Peyer's patch (tissue), 4 donors: Measurements from ENCODE around the gene LIPC. TPM values are rescaled to one million over a fixed set of nuclear protein-coding genes. Genes with fewer than 3 reads are reported as not detected.

ENCODE experiments used
- DNase-seq, 3 donors: peaks; one replicate each; pipeline ENCODE4 v3.0.0-alpha.2; 2017 to 2019
- H3K27ac ChIP-seq, 4 donors: fragments of 200-600 bp; sonication (generic); one replicate each; pipeline ENCODE4 v1.5.1; 2016 to 2019
- H3K27me3 ChIP-seq, 2 donors: fragments of 200-600 bp; sonication (generic); one replicate each; pipeline ENCODE4 v1.5.1; 2019
- H3K36me3 ChIP-seq, 3 donors: fragments of 200-600 bp; sonication (generic); one replicate each; pipeline ENCODE4 v1.5.1; 2016 to 2019
- H3K4me1 ChIP-seq, 4 donors: fragments of 200-600 bp; sonication (generic); one replicate each; pipeline ENCODE4 v1.5.1; 2016 to 2019
- H3K4me3 ChIP-seq, 4 donors: fragments of 200-600 bp; sonication (generic); 1 replicate in 3 of 4; 2 replicates in 1 of 4; pipeline ENCODE4 v1.5.1; 2016 to 2019; ENCODE audit warnings: mild to moderate bottlenecking in 1 of 4
- H3K9me3 ChIP-seq, 4 donors: fragments of 200-600 bp; sonication (generic); one replicate each; pipeline ENCODE4 v1.5.1; 2016 to 2019; ENCODE audit warnings: mild to moderate bottlenecking in 1 of 4
- CTCF ChIP-seq, 6 experiments: fragments of 450-650 bp in 4 of 6; fragments of 200-600 bp in 2 of 6; sonication (generic) in 1 of 6; IDR thresholded peaks; one replicate each; pipeline ENCODE4 v1.5.1; 2017 to 2019; ENCODE audit warnings: antibody characterized with exemption in 6 of 6, mild to moderate bottlenecking in 3 of 6, moderate library complexity in 1 of 6
- POLR2A ChIP-seq, 2 donors: fragments of 450-650 bp; IDR thresholded peaks; one replicate each; pipeline ENCODE4 v1.5.1; 2017; ENCODE audit warnings: antibody characterized with exemption in 2 of 2, mild to moderate bottlenecking in 2 of 2, moderate library complexity in 2 of 2
- total RNA-seq, 4 donors: library from RNA; depleted of rRNA; stranded (reverse); fragments of >200 nt; gene quantifications; one replicate each; pipeline ENCODE4 v1.1.0, GENCODE V29; 2016

Gene LIPC
- total RNA-seq, 4 donors from 2014 or later, result 0.40 to 8.9 (median 1.0) TPM; not detected in 1

GRCh38 chr15:58536414-58536813, 104.6 kb downstream of the LIPC start:
- peak in 1 of 3 donors; percentile 25 for DNase-seq
- Histone ChIP-seq H3K36me3 (no peaks in the 10 kb centered on the region), H3K4me1 (no peaks in the 10 kb centered on the region), H3K27ac (no peak overlapping the region), H3K9me3 (no peaks in the 10 kb centered on the region), H3K27me3 (no peaks in the 10 kb centered on the region), H3K4me3 (no peak overlapping the region)
- no peak for TF ChIP-seq CTCF (IDR thresholded peaks at IDR 0.05)
- no peak for TF ChIP-seq POLR2A (IDR thresholded peaks at IDR 0.05)

GRCh38 chr15:58537033-58537432, 105.2 kb downstream of the LIPC start:
- no peak overlapping the region for H3K4me3 ChIP-seq
- no peaks in the 10 kb centered on the region for H3K27me3 ChIP-seq
- no peaks in the 10 kb centered on the region for H3K9me3 ChIP-seq
- TF ChIP-seq CTCF (IDR thresholded peaks at IDR 0.05) (no peak), POLR2A (IDR thresholded peaks at IDR 0.05) (no peak)
- no peaks in the 10 kb centered on the region for H3K36me3 ChIP-seq
- H3K27ac ChIP-seq, result no peak overlapping the region
- H3K4me1 ChIP-seq, result no peaks in the 10 kb centered on the region
- DNase-seq, result peak in 1 of 3 donors; percentile 27

- no peak for DNase-seq
- no peaks in the 10 kb centered on the region for H3K4me1 ChIP-seq
- H3K27me3 ChIP-seq, result no peaks in the 10 kb centered on the region
- H3K36me3 ChIP-seq, result no peaks in the 10 kb centered on the region
- no peak overlapping the region for H3K27ac ChIP-seq
- TF ChIP-seq CTCF (IDR thresholded peaks at IDR 0.05) (no peak), POLR2A (IDR thresholded peaks at IDR 0.05) (no peak)
- H3K9me3 ChIP-seq, result no peaks in the 10 kb centered on the region
- no peak overlapping the region for H3K4me3 ChIP-seq
These were observed 106.5 kb downstream of the LIPC start for GRCh38 chr15:58538225-58538727.

GRCh38 chr15:58538901-58539300, 107.1 kb downstream of the LIPC start:
- H3K27me3 ChIP-seq, result no peaks in the 10 kb centered on the region
- no peak overlapping the region for H3K27ac ChIP-seq
- H3K9me3 ChIP-seq, result no peaks in the 10 kb centered on the region
- H3K36me3 ChIP-seq, result no peaks in the 10 kb centered on the region
- peak in 1 of 3 donors; percentile 26 for DNase-seq
- TF ChIP-seq CTCF (IDR thresholded peaks at IDR 0.05), result no peak
- TF ChIP-seq POLR2A (IDR thresholded peaks at IDR 0.05), result no peak
- H3K4me3 ChIP-seq, result no peak overlapping the region
- H3K4me1 ChIP-seq, result no peaks in the 10 kb centered on the region

- H3K27ac ChIP-seq, result no peak overlapping the region
- no peaks in the 10 kb centered on the region for H3K4me1 ChIP-seq
- H3K9me3 ChIP-seq, result no peaks in the 10 kb centered on the region
- H3K4me3 ChIP-seq, result no peak overlapping the region
- TF ChIP-seq POLR2A (IDR thresholded peaks at IDR 0.05) (no peak), CTCF (IDR thresholded peaks at IDR 0.05) (no peak)
- no peaks in the 10 kb centered on the region for H3K27me3 ChIP-seq
- peak in 1 of 3 donors; percentile 24 for DNase-seq
- H3K36me3 ChIP-seq, result no peaks in the 10 kb centered on the region
These were observed 107.8 kb downstream of the LIPC start for GRCh38 chr15:58539548-58539947.
